ENCODE data around the gene LRRC31.

The LRRC31 gene

DNA sequence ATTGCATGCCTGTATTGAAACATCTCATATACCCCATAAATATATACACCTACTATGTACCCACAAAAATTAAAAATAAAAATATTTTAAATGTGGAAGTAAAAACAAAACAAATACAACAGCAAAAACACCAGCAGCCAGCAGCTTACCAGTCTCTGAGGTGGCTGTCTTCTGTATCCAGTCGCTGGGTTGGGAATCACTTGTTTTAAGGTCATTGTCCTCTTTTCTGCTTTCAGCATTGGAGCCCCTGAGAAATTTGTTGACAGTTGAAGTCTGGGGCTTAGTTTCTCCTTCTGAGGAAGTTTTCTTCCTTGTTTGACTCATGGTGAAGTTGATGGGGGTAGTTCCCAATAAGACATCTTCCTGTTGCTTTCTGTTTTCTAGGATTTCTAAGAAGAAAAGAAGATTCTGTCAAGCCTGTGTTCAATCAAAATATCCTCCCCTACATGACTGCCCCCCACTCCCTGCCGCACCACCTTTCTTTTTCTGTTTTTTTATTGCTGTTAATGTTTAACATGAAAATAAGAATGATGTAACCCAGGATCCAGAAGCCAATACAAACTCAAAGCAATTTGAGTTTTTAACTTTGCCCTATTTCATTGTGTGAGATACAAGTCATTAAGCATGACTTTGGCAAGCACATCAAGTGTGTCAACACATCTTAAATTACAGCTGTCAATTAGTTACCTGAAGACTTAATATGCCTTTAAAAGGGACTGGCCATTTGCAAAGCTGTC lies at the start of gene LRRC31:
LRRC31 (minus strand) TSS at position 452 of the 737 bp plus-strand sequence; CDS start at position 324, 128 bp downstream.
- no peak for DNase-seq (ENCODE audit: low read depth in 2 of 2)

DNA sequence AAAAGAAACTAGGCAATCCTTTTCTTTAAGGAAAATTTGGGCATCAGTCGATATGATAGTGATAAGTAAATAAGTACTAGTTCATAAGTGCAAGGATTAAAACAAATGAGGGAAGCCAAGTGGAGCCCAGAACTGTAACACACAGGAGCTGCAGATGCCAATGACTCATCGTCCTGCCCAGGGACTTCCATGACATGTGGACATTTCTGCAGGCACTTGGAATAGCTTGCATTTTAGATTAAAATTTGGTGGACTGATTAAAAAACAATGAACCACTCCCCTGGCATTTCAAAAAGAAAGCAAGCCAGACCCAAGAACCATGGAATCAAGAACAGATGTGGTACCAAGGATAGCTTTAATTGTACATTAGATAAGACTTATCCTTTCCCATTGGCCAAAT lies 44.6 kb upstream of the LRRC31 start:
- no peak for DNase-seq (ENCODE audit: low read depth in 2 of 2)

DNA sequence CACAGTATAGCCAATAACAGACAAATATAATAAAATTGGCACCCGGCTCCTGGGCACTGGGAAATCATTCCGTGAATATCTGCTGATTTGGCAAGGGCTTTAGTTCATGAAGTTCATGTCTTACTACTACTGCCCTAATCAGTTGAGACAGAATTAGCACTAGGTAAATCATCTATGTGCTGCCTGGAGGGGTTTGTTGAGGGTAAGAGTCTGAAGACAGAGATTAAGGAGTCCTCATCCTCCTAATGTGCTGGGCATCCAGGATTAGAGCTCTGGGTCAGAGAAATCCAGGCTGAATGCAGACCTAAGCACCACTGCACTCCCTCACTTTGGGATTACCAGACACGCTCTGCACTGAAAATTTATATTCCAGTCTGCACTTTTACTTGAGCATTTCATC lies 43.6 kb upstream of the LRRC31 start:
- DNase-seq (ENCODE audit: low read depth in 2 of 2): no peak

DNA sequence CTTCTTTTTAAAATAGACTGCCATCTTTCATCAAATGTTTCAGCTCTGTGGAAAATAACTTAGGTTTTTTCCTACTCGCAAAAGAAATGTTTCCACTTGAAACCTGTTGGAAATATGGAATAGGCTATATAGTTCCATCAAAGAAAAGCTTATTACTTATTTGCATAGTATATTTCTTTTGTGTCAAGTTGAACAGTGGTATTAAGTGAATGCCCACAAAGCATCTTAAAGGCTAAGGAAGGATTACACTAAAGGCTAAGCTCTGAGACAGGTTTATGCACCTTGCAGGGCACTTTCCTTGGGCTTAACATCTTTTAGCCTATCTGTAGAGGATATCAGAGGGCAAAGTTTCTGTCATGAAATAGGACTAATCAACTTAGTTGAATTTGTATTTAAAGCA lies 41.5 kb upstream of the LRRC31 start, which contains the start of gene SAMD7:
SAMD7 (plus strand) TSS at position 301 of the 400 bp plus-strand sequence. CDS start 7,927 bp downstream, outside the sequence.
- DNase-seq (ENCODE audit: low read depth in 2 of 2): no peak

DNA sequence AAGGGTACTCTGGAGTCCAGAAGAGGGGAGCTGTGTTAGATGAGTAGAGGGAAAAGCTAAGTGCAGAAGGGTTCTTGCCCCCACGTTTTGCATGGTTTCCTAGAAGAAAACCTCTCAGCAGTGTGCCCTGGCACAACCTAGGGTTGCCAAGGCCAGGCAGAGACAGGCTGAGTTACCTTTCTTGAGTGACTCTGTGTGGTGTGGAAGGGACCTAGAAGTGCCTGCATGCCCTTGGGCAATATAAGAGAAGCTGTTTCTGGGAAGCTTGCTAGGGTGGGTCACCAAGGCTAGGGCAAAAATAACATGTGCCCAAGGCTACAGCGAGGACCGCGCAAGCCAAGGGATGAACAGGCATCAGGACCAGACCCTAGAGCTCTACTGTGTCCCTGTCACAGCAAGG lies 38.2 kb upstream of the LRRC31 start:
- DNase-seq (ENCODE audit: low read depth in 2 of 2): no peak

DNA sequence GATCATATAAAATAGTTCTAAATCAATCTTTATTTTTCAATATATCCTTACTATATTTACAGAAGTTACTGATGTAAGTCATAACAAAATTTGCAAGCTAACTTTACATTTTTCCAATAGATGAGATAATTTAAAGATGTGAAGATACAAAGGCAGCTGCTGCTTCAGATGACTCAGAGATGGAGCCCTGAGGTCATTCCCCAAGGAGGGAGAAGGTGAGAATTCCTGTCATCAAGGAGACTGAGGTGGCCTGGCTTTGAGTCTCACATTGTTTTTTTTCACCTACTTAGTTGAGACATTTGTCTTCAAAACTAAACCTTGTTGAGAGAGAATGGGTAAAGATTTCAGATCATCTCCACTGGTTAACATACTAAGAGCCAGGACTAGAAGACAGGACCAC lies 37.7 kb upstream of the LRRC31 start:
- no peak for DNase-seq (ENCODE audit: low read depth in 2 of 2)

DNA sequence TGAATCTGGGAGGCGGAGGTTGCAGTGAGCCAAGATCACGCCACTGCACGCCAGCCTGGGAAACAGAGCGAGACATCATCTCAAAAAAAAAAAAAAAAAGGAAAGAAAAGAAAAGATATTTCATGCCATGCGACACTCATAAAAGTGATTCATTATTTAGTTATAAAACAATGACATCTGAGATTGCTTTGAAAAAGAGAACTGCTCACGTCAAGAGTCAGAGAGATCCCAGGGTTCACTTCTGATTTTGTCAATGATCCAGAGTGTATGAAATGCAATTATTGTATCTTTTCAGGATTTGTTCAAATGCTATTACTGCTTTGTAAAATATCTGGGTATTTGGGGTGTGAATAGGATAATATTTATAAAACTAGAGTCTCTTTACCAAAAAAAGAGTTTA lies 35.7 kb upstream of the LRRC31 start:
- DNase-seq (ENCODE audit: low read depth in 2 of 2): no peak

DNA sequence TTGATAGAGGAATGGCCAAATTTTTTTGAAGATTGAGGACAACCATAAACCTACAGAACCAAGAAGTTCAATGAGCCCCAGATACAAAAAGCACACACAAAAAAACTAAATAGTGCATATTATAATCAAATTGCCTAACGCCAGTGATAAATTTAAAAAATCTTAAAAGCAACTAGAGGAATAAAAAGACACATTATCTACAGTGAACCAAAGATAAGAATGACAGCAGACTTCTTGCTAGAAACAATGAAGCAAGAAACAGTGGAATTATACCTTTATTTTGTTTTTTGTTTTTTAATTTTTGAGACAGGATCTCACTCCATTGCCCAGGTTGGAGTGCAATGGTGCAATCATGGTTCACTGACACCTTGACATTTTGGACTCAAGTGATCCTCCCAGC lies 31.7 kb upstream of the LRRC31 start:
- no peak for DNase-seq (ENCODE audit: low read depth in 2 of 2)

DNA sequence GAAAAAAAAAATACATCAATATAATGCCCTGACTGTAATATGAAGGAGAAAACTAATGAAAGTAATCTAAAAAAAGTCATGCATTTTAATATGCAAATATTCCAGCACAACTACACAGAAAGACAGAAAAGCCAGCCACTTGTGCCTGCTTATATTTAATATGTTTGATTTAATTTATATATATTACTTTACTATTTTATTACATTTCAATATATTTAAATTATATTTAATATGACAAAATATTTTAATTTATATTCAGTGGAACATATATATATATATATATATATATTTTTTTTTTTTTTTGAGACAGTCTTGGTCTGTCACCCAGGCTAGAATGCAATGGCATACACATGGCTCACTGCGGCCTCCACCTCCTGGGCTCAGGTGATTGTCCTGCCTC lies 27.5 kb upstream of the LRRC31 start:
- DNase-seq (ENCODE audit: low read depth in 2 of 2): no peak

DNA sequence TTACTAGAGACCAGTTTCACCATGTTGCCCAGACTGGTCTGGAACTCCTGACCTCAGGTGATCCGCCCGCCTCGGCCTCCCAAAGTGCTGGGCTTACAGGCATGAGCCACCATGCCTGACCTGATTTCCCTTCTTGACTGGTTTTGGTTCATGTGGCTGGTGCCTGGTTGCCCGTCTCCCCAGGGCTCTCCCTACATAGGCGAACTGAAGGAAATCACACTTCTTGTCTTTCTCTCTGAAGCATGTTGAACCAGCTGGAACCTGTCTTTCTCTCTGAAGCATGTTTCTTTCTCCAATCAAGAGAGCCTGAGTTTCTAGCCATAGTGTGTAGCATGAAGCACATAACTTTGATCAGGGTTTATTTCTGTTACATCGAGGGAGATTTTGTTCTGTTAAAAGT lies 25.3 kb upstream of the LRRC31 start:
- no peak for DNase-seq (ENCODE audit: low read depth in 2 of 2)

DNA sequence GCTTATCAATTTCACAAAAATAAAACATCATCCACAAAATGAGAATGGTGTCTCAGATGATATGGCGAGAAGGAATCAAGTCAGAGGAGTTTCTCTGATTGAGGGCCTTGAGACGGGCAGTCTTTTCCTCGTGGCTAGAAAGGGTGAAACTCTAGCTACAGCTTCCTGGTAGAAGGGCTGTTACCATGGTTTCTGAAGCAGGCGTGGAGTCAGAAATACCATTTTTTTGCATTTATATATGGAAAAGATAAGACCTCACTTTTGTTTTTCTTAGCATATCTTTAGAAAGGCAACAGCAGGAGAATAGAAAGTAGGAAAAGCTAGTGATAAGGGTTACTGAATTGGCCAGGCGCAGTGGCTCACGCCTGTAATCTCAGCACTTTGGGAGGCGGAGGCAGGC lies 24.4 kb upstream of the LRRC31 start:
- no peak for DNase-seq (ENCODE audit: low read depth in 2 of 2)

DNA sequence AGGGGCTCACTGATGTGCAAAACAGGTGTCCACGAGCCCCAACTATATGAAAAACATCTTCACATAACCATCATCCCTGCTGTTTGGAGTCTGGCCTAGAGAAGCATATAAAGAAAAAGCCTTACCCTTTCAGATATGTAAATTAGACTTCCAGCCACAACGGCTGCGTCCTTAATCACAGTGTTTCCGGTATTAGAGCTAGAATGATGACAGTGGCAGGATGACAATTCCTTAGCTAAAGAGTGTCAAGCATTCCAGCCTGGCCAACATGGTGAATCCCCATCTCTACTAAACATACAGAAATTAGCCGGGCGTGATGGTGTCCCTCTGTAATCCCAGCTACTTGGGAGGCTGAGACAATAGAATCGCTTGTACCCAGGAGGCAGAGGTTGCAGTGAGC lies 22.2 kb upstream of the LRRC31 start:
- no peak for DNase-seq (ENCODE audit: low read depth in 2 of 2)

DNA sequence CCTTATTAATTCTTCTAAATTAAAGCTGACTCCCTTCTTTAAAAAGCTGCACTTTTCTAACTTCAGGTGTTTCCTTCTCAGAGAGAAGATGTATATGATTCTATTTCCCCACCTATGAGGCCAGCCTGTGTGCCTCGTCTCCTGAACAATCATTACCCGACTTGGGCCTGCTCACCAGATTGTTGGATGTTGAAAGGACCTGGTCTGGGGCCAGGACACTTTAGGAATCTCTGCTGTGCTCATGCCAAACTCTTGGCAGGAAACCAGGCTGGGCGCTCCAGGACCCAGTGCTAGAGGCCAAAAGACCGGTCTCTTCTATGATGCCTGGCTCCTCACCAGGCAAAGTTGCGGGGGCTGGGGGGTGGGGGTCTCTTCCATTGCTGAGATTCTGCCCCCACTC lies 16.9 kb upstream of the LRRC31 start:
- DNase-seq (ENCODE audit: low read depth in 2 of 2): no peak

DNA sequence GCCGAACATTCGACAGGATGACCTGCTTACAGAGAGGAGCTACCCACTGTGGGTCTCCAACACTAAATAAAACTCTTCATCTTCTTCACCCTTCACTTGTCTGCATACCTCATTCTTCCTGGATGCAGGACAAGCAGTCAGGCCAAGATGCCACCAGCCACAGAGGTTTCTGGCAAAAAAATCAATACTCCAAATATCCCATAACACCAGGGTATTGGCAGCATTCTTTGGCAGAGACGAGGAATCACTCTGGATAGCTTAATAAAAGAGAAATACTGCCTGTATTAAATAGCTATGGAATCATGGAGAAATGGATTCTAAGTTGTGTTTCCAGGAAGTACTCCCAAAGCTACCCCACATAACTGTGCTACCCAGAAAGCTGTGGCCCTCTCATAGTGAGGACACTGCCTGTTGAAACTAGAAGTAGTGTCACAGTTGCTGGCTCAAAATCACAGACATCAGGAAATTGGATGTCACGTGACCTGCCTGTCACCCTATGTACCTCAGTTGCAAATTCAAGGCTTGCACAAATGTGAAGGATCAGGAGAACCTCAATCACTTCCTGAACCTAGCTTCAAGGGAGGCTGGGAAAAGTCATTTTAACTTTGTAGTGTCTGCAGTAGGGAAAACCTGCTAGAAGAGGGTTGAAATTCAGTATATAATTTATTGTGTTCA lies 11.0 kb upstream of the LRRC31 start:
- DNase-seq (ENCODE audit: low read depth in 2 of 2): no peak

DNA sequence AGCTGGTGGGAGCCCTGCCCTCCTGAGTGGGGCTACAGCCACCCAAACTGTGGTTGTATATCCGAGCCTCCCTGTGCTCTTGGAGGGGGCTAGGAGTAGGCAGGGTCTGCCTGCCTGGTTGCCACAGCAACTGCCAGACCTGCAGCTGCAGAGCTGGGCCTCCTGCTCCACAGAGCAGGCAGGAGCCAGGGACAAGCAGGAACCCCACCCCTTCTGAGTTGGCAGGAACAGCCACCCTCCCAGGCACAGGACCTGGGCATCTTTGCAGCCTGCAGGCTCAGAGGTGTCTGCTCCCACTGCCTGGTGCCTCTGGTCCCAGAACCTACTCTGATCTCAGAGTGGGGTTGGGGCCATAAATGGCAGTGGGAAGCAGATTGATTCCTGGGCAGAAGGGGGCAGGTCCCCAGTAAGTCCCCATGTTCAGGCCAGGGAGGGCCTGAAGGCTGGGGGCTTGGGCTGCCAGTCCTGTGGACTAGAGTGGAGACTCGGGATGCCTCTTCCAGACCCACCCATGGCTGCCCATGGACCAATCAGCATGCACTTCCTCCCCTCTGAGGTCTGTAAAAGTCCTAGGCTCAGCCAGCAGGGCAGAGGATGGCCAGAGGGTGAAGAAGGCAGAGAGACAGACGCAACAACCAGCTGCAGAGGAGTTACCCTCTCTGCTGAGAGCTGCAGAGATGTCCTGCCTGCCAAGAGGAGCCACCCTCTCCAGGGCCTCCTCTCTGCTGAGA lies 10.3 kb upstream of the LRRC31 start:
- no peak for DNase-seq (ENCODE audit: low read depth in 2 of 2)

DNA sequence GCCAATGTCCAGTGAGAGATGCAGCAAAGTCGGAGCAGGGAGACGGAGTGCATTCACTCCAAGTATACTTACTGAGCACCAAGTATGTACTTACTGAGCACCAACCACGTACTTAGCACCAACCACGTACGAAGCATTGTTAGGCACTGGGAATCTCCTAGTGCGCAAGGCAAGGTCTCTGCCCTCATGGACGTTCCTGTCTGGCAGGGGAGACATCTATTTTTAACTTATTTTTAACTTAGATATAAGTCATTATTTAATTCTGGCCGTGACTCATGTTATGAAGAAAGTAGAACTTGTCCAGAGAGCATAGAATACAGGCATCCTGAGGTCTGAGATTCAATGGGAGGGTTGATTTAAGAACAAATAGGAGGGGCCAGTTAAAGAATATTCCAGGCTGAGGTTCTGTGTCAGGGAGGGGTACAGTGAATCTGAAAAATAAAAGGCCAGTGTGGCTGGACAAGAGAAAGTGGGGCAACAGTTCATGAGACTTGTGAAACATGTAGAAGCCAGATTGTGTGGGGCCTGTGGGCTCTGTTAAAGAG lies 9.3 kb upstream of the LRRC31 start:
- no peak for DNase-seq (ENCODE audit: low read depth in 2 of 2)

DNA sequence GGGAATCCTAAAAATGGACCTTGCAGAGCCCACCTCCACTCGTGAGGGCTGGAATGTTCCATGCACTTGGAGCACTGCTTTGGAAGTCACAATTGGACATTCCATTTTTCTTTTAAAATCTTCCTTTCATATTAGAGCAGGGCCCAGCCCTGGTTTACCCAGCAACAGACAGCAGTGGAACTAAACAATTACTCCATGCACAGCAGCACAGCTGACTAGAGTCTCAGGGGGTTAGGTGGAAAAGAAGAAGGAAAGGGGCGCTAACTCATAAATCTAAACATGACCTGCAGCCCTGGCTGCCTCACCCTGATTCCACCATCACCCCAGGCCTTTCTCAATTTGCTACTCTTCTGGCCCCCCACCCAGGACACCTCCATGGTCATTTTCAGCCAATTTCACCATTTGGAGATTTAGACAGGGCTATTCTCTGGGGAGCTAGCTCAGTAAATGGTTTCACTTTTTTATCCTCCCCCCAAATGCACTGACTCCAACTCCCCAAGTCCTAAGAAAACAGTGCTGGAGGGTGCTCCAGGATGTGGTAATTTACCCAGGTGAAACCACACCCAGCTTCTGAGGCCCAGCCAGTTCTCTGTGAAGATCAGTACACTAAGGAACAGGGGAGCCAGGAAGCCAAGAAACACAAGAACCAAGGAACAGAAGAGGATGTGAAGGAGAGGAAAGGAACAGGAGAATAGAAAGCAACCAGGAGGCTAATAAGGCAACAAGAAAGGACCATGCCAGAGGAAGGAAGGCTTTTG lies 1.6 kb upstream of the LRRC31 start:
- no peak for DNase-seq (ENCODE audit: low read depth in 2 of 2)

DNA sequence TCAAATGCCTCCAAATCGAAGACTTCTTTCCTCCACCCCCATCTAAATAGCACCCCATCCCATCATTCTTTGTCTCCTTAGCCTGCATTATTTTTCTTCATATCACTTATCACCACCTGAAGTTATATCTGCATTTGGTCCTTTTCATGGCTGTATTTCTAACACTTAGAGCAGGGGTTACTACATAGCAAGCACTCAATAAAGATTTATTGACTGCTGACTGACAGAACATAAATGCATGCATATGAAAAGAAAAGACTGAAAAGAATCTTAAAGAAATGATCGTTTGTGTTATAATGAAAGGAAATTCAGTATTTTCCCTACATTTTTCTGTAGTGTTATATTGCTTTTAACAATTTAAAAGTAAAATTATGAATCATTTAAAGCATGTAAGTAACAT lies 1.4 kb downstream of the LRRC31 start:
- DNase-seq (ENCODE audit: low read depth in 2 of 2): no peak

DNA sequence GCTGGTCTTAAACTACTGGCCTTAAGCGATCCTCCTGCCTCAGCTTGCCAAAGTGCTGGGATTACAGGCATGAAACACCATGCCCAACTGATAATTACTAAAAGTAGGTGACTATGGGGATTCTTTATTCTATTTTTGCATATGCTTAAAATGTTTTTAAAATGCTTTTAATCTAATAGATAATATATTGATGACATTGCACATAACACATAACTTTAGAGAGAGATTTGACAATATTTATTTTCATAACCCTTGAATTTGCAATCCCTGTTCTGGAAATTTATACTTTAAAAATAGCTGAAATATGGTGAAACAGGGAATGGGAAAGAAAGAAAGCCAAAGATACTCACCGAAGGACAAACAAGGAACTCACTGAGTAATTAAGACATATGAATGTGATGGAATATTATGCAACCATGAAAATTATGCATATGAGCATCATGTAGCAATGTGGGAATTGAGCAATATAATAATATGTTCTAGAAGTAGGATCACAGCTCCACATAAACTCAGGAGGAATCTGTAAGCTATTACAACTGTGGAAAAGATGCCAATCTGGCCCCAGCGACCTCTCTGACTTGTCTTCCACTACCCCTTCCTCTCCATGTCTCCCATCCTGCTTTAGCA lies 2.0 kb downstream of the LRRC31 start:
- DNase-seq (ENCODE audit: low read depth in 2 of 2): no peak

DNA sequence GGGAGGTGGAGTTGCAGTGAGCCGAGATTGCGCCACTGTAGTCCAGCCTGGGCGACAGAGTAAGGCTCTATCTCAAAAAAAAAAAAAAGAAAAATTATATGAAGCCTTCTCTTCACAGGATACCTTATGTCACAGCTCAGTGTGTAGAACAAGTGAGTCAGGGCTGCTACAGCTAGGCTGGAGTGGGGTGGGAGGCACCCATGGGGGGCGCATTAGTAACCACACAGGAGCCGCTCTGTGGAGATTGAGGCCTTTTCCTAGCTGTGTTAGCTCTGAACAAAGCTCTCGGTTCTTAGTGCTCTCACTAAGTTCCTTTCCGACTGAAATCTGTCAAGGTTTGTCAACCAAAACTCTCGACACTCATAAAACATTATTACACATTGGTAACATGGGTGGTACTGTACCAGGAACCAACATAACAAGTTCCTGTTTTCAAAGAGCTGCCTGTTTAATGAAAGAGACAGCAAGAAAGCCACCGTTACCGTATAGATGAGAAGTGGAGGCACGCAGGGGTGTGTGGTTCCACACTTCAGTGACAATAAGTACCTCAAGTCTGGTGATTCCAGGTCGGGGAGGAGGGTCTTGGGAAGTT lies 4.5 kb downstream of the LRRC31 start:
- no peak for DNase-seq (ENCODE audit: low read depth in 2 of 2)

DNA sequence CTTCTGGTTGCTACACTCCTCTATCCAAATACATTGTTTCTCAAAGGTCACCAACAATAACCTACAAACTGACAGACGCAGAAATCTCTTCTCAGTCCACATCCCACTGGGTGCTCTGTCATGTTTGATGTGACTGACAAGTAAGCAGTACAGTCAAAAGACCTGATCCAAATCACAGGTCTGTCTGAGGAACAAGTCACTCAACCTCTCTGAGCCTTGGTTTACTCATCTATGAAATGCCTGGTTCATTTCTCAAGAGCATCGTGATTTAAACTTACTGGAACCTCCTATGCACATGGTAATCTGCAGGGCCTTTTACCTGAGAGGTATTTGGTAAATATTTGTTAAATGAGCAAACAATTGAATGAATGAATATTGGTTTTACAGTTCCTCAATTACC lies 5.5 kb downstream of the LRRC31 start:
- DNase-seq (ENCODE audit: low read depth in 2 of 2): no peak

All from stimulated activated CD8-positive, alpha-beta memory T cell treated with anti-CD3 and anti-CD28 coated beads, Interleukin-2, amount 100 ng/mL, for 1 hour (primary cell).